Fibroblast of the conjunctiva (primary cell): ENCODE results near the gene KCNJ1.
A peak's percentile ranks its signal among the peaks of the same experiment; 100 is the strongest.

Experiments used
- DNase-seq: peaks from one replicate; pipeline ENCODE4 v3.0.0-alpha.2; 2010; ENCODE audit warnings: low read depth

Gene KCNJ1

GRCh38 chr11:128881221-128881620 lies 14.1 kb upstream of the KCNJ1 start:
- DNase-seq, result no peak

- DNase-seq, result no peak
These were observed 12.7 kb upstream of the KCNJ1 start for GRCh38 chr11:128879817-128880216.

- no peak for DNase-seq
These were observed 11.4 kb upstream of the KCNJ1 start for GRCh38 chr11:128878455-128878854.

GRCh38 chr11:128877726-128878125 lies 10.6 kb upstream of the KCNJ1 start:
- no peak for DNase-seq

- no peak for DNase-seq
These were observed 9.1 kb upstream of the KCNJ1 start for GRCh38 chr11:128876133-128876650.

GRCh38 chr11:128874427-128874826 lies 7.3 kb upstream of the KCNJ1 start:
- no peak for DNase-seq

- no peak for DNase-seq
These were observed 5.5 kb upstream of the KCNJ1 start for GRCh38 chr11:128872594-128872993.

GRCh38 chr11:128872094-128872493 lies 5.0 kb upstream of the KCNJ1 start:
- no peak for DNase-seq

GRCh38 chr11:128871168-128871610 lies 4.1 kb upstream of the KCNJ1 start:
- no peak for DNase-seq

GRCh38 chr11:128868841-128869671 lies 2.0 kb upstream of the KCNJ1 start:
- DNase-seq, result no peak

GRCh38 chr11:128865490-128865889 lies 1.6 kb downstream of the KCNJ1 start:
- DNase-seq, result no peak

- DNase-seq, result no peak
These were observed 4.0 kb downstream of the KCNJ1 start for GRCh38 chr11:128862908-128863660.

- DNase-seq, result no peak
These were observed 4.7 kb downstream of the KCNJ1 start for GRCh38 chr11:128862406-128862805.

- DNase-seq, result no peak
These were observed 6.3 kb downstream of the KCNJ1 start for GRCh38 chr11:128860571-128861361.

GRCh38 chr11:128859563-128860441 lies 7.3 kb downstream of the KCNJ1 start:
- DNase-seq, result peak; percentile 33

GRCh38 chr11:128857341-128857740 lies 9.8 kb downstream of the KCNJ1 start:
- no peak for DNase-seq

GRCh38 chr11:128856241-128856640 lies 10.9 kb downstream of the KCNJ1 start:
- DNase-seq, result no peak

GRCh38 chr11:128854841-128855240 lies 12.3 kb downstream of the KCNJ1 start:
- no peak for DNase-seq

- DNase-seq, result no peak
These were observed 13.5 kb downstream of the KCNJ1 start for GRCh38 chr11:128853559-128853958.

- DNase-seq, result no peak
These were observed 14.6 kb downstream of the KCNJ1 start for GRCh38 chr11:128852327-128853023.
